Activated naive CD4-positive, alpha-beta T cell treated with anti-CD3 and anti-CD28 coated beads, Interleukin-2, amount 10 ng/mL, durations not matched to agents 5 hours and 36 hours (primary cell): ENCODE data around the gene PPM1E. TPM values are rescaled to one million over a fixed set of nuclear protein-coding genes. Genes with fewer than 3 reads are reported as not detected.

ENCODE experiments used
- total RNA-seq, 2 experiments: library from RNA; stranded (reverse); gene quantifications; one replicate each; pipeline ENCODE4 v1.2.3, GENCODE V29; 2021

Gene PPM1E
- total RNA-seq: not detected

DNA sequence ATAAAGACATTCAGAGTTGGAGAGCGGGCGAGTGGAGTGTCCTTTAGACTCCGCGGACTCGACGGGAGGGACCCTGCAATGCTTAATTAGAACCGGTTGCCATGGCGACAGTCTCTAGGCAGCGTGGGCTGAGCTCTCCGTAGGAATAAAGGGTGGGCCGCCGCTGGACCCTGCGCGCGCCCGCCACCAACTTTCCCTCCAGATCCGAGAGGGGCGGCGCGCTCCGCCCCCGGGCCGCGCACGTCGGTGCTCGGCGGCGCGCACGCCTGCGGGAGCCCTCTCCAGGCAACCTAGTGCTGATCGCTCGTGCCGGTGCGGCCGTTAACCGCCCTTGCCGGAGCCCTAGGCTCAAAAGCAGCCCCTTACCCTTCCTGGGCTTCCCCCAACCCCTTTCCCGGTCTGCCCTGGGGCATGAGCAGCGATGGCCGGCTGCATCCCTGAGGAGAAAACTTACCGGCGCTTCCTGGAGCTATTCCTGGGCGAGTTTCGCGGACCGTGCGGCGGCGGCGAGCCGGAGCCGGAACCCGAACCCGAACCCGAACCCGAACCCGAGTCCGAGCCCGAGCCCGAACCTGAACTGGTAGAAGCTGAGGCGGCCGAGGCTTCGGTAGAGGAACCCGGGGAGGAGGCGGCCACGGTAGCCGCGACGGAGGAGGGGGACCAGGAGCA lies at the start of gene PPM1E:
TSS of gene PPM1E (plus strand) at position 278 of the 669 bp plus-strand sequence.

Other genes with a start within 250 kb of the PPM1E start
- gene MTMR4, start 241.2 kb upstream of the PPM1E start, total RNA-seq: 10 to 100 TPM; 46.4 to 49.2 TPM
- gene TEX14, start 63.8 kb upstream of the PPM1E start, total RNA-seq: under 1 TPM; 0.35 to 0.55 TPM
- 10 to 100 TPM; 47.0 to 49.7 TPM for gene RAD51C, start 63.3 kb upstream of the PPM1E start, total RNA-seq